Activated naive CD4-positive, alpha-beta T cell treated with anti-CD3 and anti-CD28 coated beads for 36 hours (primary cell): ENCODE measurements around the gene NRCAM. TPM values are rescaled to one million over a fixed set of nuclear protein-coding genes. Genes with fewer than 3 reads are reported as not detected.

Source experiments
- CTCF ChIA-PET: fragments of 350-600 bp; sonication (Branson Sonifier 250); formaldehyde crosslinking; loops from one replicate; lab custom pipeline; 2021; ENCODE audit warnings: antibody characterized with exemption; lab: Charles Lee
- DNase-seq: peaks from one replicate; pipeline ENCODE4 v3.0.0-alpha.2; 2020
- H3K27ac Mint-ChIP-seq: one replicate; pipeline ENCODE4 v1.8.0; 2021; ENCODE audit warnings: mild to moderate bottlenecking, mixed read lengths
- H3K27me3 Mint-ChIP-seq: one replicate; pipeline ENCODE4 v1.8.0; 2021; ENCODE audit warnings: low read depth, mixed read lengths
- H3K36me3 Mint-ChIP-seq: one replicate; pipeline ENCODE4 v1.8.0; 2021; ENCODE audit warnings: low read depth, mixed read lengths
- H3K4me1 Mint-ChIP-seq: one replicate; pipeline ENCODE4 v1.8.0; 2021; ENCODE audit warnings: low read depth, mixed read lengths
- H3K4me3 Mint-ChIP-seq: one replicate; pipeline ENCODE4 v1.8.0; 2021; ENCODE audit warnings: mild to moderate bottlenecking, moderate library complexity, mixed read lengths
- H3K9me3 Mint-ChIP-seq: one replicate; pipeline ENCODE4 v1.8.0; 2021; ENCODE audit warnings: mixed read lengths
- intact Hi-C: fragments of 100-400 bp; cut with micrococcal nuclease; formaldehyde crosslinking; loops from one replicate; pipeline ENCODE4 v1.15.1; 2023
- total RNA-seq, 2 experiments: library from RNA; stranded (reverse); gene quantifications; one replicate each; pipeline ENCODE4 v1.2.3, GENCODE V29; 2021

Gene NRCAM
- total RNA-seq, 2 experiments from 2014 or later, result 0.81 to 1.0 TPM

DNA sequence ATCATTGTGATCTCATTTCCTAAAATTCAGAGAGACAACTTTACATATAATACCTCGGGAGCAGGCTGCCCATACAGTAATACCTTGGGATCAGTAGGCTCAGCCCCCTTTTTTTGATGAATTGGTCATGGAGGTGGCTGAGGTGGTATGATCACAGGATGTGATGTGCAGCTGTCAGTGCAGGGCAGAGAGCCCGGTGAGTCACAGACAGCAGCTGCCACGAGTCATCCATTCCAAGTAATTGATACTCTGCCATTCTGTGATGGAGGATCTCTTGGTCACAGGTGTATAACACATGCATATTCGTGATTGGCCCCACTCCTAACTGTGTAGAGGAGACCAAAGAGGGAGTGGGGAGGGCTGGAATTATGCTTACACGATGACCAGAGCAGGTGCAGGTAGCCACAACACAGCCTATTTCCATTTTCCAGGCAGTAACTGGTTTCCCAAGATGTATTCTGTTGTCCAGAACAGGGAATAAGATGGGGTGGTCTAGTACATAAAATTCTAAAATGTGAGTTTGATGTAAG is 14.1 kb downstream of the NRCAM start:
- intact Hi-C loops, result loop anchor here (1.0 to 2.0 kb wide), 2 partner anchors 9 to 19 kb away; no protein-coding TSS in a partner anchor
- H3K36me3 Mint-ChIP-seq, result no peaks in the 10 kb centered on the region
- H3K4me3 Mint-ChIP-seq, result no peak overlapping the region
- CTCF ChIA-PET, result no interaction called here
- peak; percentile 67 for DNase-seq
- H3K4me1 Mint-ChIP-seq, result peaks cover 4% of the 10 kb centered on the region
- H3K9me3 Mint-ChIP-seq, result no peaks in the 10 kb centered on the region
- H3K27ac Mint-ChIP-seq, result no peak overlapping the region
- H3K27me3 Mint-ChIP-seq, result peaks cover under 1% of the 10 kb centered on the region

DNA sequence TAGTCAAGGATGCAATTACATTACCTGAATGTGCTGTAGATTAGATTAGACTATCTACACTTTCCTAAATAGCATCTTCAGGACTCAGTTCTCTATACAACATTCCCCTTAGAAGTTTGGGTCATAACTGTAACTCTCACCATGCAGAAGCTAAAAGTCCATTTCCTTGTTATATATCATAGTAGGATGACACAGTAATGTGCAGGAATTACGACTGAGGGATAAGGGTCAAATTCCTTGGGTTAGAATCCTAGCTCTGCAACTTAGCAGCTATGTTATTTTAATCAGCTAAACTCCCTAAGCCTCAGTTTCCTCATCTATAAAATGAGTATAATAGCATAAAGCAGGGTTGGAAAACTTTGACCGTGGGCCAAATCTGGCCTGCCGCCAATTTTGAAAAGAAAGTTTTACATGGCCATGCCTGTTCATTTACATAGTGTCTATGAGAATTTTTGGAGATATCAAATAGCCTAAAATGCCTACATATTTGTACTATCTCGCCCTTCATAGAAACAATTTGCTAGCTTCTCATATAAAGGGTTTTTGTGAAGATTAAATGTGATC is 14.8 kb downstream of the NRCAM start:
- H3K9me3 Mint-ChIP-seq, result no peaks in the 10 kb centered on the region
- intact Hi-C loops, result no loop called here
- CTCF ChIA-PET, result no interaction called here
- H3K27ac Mint-ChIP-seq, result no peak overlapping the region
- H3K27me3 Mint-ChIP-seq, result peaks cover 3% of the 10 kb centered on the region
- H3K4me1 Mint-ChIP-seq, result peaks cover 4% of the 10 kb centered on the region
- H3K4me3 Mint-ChIP-seq, result no peak overlapping the region
- DNase-seq, result no peak
- H3K36me3 Mint-ChIP-seq, result no peaks in the 10 kb centered on the region

DNA sequence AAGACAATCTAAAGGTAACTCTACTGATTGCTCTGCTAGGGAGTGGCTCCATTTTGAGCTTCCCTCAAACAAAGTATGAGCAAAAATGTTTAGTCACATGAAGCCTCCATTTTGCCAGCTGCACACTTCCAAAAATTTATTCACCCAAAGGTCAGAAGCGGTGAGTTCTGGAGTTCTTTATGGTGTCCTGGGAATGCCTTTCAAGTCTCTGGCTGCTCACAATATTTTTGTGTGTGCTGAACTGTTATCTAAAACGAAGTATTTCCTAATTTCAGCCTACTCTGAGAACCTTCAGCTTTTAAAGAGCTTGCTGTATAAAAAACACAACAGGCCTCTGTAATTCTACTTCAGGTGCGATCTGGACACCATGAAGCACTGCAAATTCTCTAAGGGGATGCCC is 15.6 kb downstream of the NRCAM start:
- H3K36me3 Mint-ChIP-seq, result no peaks in the 10 kb centered on the region
- H3K4me3 Mint-ChIP-seq, result no peak overlapping the region
- H3K27me3 Mint-ChIP-seq, result peaks cover 3% of the 10 kb centered on the region
- H3K27ac Mint-ChIP-seq, result no peak overlapping the region
- intact Hi-C loops, result no loop called here
- peaks cover 4% of the 10 kb centered on the region for H3K4me1 Mint-ChIP-seq
- no peaks in the 10 kb centered on the region for H3K9me3 Mint-ChIP-seq
- CTCF ChIA-PET, result no interaction called here
- DNase-seq, result no peak

DNA sequence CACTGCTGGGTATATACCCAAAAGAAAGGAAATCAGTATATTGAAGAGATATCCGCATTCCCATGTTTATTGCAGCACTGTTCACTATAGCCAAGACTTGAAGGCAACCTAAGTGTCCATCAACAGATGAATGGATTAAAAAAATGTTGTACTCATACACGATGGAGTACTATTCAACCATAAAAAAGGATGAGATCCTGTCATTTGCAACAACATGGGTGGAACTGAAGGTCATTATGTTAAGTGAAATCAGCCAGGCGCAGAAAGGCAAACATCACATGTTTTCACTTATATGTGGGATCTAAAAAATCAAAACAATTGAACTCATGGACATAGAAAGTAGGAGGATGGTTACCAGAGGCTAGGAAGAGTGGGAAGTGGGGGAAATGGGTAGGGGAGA is 19.3 kb downstream of the NRCAM start:
- Mint-ChIP-seq H3K9me3 (no peaks in the 10 kb centered on the region), H3K4me1 (peaks cover under 1% of the 10 kb centered on the region), H3K4me3 (no peak overlapping the region), H3K27me3 (peaks cover 9% of the 10 kb centered on the region), H3K36me3 (no peaks in the 10 kb centered on the region), H3K27ac (no peak overlapping the region)
- DNase-seq, result no peak
- CTCF ChIA-PET, result no interaction called here
- intact Hi-C loops, result no loop called here

DNA sequence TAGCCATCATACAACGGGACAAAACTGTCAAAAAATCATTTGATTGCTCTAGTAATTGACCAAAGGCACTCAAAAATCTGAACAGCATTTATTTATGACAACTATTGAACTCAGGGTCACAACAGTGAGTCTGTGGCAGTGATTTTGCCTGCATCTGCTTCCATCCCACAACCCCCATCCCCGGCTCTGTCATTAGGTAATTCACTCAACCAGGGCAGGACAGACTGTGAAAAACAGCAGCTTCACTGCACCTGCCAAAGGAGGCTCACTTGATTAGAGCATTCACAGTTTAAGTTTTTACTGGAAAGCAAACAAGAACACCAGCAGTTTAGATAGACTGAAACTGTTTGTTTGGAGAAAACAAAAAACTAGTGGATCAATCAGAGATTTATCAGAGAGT is 22.2 kb downstream of the NRCAM start:
- H3K27me3 Mint-ChIP-seq, result peaks cover 16% of the 10 kb centered on the region
- H3K4me1 Mint-ChIP-seq, result no peaks in the 10 kb centered on the region
- H3K27ac Mint-ChIP-seq, result no peak overlapping the region
- CTCF ChIA-PET, result no interaction called here
- DNase-seq, result no peak
- H3K36me3 Mint-ChIP-seq, result no peaks in the 10 kb centered on the region
- intact Hi-C loops, result no loop called here
- no peak overlapping the region for H3K4me3 Mint-ChIP-seq
- H3K9me3 Mint-ChIP-seq, result no peaks in the 10 kb centered on the region

DNA sequence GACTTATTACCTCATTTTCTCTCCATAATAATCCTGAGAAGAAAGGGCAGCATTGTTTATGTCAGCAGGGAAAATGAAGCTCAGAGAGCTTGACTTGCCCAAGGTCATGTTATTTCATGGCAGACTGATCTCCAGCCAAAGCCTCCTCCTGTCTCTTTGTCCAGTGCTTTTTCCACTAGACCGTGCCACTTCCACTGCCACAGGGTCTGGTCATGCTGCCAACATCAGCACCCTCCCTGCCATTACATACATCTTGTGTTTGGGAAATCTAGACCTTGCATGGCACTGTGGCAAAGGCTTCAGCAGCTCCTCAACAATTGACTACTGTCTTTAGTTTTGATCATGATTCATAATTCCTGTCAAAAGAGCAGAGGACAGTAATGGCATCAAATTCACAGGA is 25.1 kb downstream of the NRCAM start:
- H3K36me3 Mint-ChIP-seq, result no peaks in the 10 kb centered on the region
- intact Hi-C loops, result no loop called here
- no peak overlapping the region for H3K4me3 Mint-ChIP-seq
- CTCF ChIA-PET, result interaction anchor here (0.7 kb wide), 1 partner anchor 41 kb away, joined by 3 read pairs; no protein-coding TSS in a partner anchor
- H3K27me3 Mint-ChIP-seq, result peaks cover 18% of the 10 kb centered on the region
- H3K9me3 Mint-ChIP-seq, result no peaks in the 10 kb centered on the region
- no peak for DNase-seq
- H3K4me1 Mint-ChIP-seq, result no peaks in the 10 kb centered on the region
- H3K27ac Mint-ChIP-seq, result no peak overlapping the region

DNA sequence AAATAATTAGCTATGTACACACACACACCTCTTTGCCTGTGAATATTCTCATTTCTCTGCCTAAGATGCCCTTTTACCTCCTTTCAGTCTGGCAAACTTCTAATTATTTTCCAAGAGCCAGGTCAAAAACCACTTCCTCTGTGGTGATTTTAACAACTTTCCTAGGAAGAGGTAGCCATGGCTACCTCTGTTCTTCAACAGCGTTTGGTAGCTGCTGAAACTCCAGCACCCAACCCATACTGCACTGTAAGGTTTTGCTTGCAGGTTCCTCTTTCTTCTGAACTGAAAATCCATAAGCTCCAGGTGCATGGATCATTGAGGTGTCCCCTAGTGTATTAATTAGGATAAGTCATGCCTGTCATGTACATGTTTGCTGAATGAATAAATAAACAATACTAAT is 25.6 kb downstream of the NRCAM start:
- CTCF ChIA-PET, result interaction anchor here (0.7 kb wide), 1 partner anchor 41 kb away, joined by 3 read pairs; no protein-coding TSS in a partner anchor
- DNase-seq, result no peak
- no peak overlapping the region for H3K27ac Mint-ChIP-seq
- no peaks in the 10 kb centered on the region for H3K36me3 Mint-ChIP-seq
- H3K4me3 Mint-ChIP-seq, result no peak overlapping the region
- peaks cover 18% of the 10 kb centered on the region for H3K27me3 Mint-ChIP-seq
- no peaks in the 10 kb centered on the region for H3K9me3 Mint-ChIP-seq
- intact Hi-C loops, result no loop called here
- H3K4me1 Mint-ChIP-seq, result no peaks in the 10 kb centered on the region

DNA sequence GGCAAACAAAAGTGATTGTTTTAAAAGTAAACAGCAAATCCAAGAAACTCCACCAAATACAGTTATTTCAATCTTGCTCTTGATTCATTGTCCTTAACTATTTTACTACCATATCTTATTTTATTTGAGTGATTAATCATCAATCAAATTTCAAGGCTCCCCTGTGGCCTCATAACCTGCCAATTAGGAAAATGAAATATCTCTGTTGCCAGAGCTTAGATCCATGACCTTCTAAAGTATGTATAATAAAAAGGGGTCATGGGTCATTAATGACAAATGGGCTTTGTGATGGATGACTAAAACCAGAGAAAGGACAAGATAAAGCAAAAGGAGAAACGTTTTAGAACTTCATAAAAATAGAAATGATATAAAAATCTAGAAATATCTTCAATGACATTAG is 28.5 kb downstream of the NRCAM start:
- peaks cover 17% of the 10 kb centered on the region for H3K4me1 Mint-ChIP-seq
- H3K9me3 Mint-ChIP-seq, result no peaks in the 10 kb centered on the region
- no peaks in the 10 kb centered on the region for H3K36me3 Mint-ChIP-seq
- H3K27me3 Mint-ChIP-seq, result peaks cover 25% of the 10 kb centered on the region
- DNase-seq, result no peak
- CTCF ChIA-PET, result no interaction called here
- intact Hi-C loops, result no loop called here
- H3K4me3 Mint-ChIP-seq, result no peak overlapping the region
- no peak overlapping the region for H3K27ac Mint-ChIP-seq

DNA sequence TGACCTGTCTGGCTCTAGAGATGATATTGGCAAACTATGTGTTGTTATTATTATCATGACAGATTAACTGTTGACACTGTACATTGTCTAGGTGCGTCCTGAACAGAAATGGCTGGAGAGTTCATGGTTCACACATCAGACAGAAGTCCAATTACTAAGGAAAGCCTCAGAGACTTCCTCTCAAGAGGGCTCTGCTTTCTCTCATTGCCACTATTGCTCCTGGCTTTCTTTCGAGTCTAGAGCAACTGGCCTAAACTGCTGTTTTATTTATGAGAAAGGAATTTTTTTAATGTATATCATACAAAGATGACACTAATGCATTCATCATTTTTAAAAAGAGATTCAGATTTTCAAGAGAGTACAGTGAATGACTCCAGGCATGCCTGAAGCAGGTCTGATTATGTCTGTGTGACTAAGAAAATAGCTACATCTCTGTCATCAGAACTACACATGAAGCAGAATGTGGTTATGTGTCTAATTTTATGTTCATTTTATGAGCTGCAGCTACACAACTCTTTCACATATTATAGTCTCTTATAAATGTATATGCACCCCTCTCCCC is 30.4 kb downstream of the NRCAM start:
- intact Hi-C loops, result no loop called here
- peaks cover 21% of the 10 kb centered on the region for H3K4me1 Mint-ChIP-seq
- CTCF ChIA-PET, result no interaction called here
- no peaks in the 10 kb centered on the region for H3K36me3 Mint-ChIP-seq
- H3K9me3 Mint-ChIP-seq, result no peaks in the 10 kb centered on the region
- no peak overlapping the region for H3K27ac Mint-ChIP-seq
- no peak for DNase-seq
- no peak overlapping the region for H3K4me3 Mint-ChIP-seq
- H3K27me3 Mint-ChIP-seq, result peaks cover 27% of the 10 kb centered on the region

DNA sequence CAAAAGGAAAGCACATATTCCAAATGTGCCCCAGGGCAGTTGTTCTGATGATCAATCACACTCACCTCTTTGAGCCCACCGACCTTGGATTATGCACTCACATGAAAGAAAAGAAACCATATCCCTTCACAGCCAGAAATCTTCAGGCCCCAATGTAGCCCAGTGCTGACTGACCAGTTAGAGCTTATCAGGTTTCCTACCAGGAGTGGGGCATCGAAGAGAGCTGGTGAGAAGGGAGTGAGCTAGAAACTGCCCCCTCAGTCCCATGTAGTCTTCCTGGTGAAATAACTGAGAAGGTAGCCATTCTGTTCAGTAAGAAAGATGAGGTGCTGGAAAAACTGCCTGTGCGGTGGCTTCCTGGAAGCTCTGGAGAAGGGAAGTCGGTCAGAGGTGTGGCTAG is 32.2 kb downstream of the NRCAM start:
- CTCF ChIA-PET, result no interaction called here
- H3K4me1 Mint-ChIP-seq, result peaks cover 33% of the 10 kb centered on the region
- no peaks in the 10 kb centered on the region for H3K9me3 Mint-ChIP-seq
- DNase-seq, result no peak
- no peak overlapping the region for H3K4me3 Mint-ChIP-seq
- peaks cover 21% of the 10 kb centered on the region for H3K27me3 Mint-ChIP-seq
- H3K27ac Mint-ChIP-seq, result peak overlapping the region; percentile 57
- intact Hi-C loops, result loop anchor here (5.0 kb wide), 1 partner anchor 33 kb away; the partner anchor contains the start of gene NRCAM
- no peaks in the 10 kb centered on the region for H3K36me3 Mint-ChIP-seq

DNA sequence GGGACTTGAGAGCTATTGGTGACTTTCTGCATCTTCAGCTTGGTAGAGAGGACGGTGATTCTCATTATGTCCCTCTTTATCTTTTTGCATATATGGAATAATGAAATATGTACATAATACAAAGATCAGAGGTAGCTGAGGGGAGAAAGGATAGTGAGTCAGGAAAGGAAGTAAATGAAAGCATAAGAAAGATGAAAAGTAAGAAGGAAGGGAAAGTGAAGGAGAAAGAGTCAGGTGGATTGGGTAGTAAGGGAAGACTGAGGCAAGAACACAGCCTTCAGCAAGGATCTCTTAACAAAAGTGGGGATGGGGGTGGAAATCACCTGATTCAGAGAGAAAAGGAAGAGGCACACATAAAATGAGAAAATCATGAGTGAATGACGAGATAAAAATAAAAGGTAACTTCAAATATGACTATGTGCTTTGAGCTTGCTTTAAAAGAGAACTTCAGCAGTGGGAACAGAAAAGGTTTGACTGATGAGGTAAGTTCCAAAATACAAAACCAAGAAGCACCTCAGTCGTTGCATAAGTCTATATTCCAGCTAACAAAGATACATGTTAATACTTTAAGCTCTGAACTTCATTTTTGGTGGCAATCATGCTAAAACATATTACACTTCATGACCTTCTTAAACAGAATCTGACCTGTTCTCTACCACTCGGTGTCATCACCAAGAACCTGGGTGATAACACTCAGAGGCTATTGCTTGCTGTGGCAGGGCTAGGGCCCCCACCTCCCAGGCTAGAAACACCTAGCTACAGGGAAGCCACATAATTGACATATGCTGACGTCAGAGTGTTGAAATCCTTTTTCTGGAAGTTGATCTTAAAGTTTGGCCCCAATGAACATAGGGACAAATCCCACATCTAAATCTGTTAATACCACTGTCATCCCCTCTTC is 32.9 kb downstream of the NRCAM start:
- intact Hi-C loops, result loop anchor here (1.0 to 5.0 kb wide), 3 partner anchors 19 to 112 kb away; partner anchors contain the start of gene NRCAM
- Mint-ChIP-seq H3K4me3 (peak overlapping the region; percentile 1), H3K27me3 (peaks cover 25% of the 10 kb centered on the region), H3K36me3 (no peaks in the 10 kb centered on the region), H3K27ac (peak overlapping the region; percentile 57), H3K9me3 (no peaks in the 10 kb centered on the region), H3K4me1 (peaks cover 35% of the 10 kb centered on the region)
- peak; percentile 16 for DNase-seq
- CTCF ChIA-PET, result interaction anchor here (0.7 to 0.8 kb wide), 2 partner anchors 38 to 119 kb away, joined by 3 read pairs; no protein-coding TSS in a partner anchor

DNA sequence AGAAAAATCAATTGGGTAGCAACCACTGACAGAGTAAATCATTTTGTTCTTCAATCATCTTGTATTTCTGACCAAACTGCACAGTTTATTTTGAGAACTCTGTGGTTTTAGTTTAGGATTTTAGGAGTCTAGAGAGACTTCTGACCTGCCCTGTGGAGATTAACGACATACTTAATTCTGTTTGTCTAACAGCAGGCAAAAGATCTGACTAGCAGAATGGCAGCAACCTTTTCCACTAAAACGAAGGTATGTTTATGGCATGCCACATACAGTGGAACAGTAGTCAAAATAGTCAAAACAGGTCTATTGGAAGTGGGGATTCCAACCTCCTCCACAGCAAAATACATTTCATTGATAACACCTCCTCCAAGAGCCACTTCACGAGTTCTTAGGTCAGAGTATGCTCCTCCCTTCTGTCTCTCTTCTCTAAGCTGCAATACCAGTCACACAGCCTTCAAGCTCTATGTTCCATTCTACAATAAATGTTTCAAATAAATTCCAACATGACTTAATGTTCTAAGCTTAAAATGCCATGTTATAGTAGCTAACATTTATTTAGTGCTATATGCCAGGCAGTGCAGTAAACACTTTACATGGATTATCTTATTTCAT is 34.4 kb downstream of the NRCAM start:
- H3K4me3 Mint-ChIP-seq, result no peak overlapping the region
- intact Hi-C loops, result loop anchor here (2.0 to 5.0 kb wide), 2 partner anchors 21 to 35 kb away; partner anchors contain the start of gene NRCAM
- CTCF ChIA-PET, result interaction anchor here (0.5 kb wide), 1 partner anchor 241 kb away, joined by 3 read pairs; no protein-coding TSS in a partner anchor
- H3K9me3 Mint-ChIP-seq, result no peaks in the 10 kb centered on the region
- no peaks in the 10 kb centered on the region for H3K36me3 Mint-ChIP-seq
- peaks cover 37% of the 10 kb centered on the region for H3K4me1 Mint-ChIP-seq
- no peak for DNase-seq
- H3K27me3 Mint-ChIP-seq, result peaks cover 29% of the 10 kb centered on the region
- H3K27ac Mint-ChIP-seq, result no peak overlapping the region
